Activated CD8-positive, alpha-beta T cell treated with anti-CD3 and anti-CD28 coated beads, Interleukin-2, amount 10 ng/mL, durations not matched to agents 7 days and 5 days (primary cell): ENCODE results near the gene PSEN2. TPM values are rescaled to one million over a fixed set of nuclear protein-coding genes. Genes with fewer than 3 reads are reported as not detected.

Source experiments
- ATAC-seq: fragments of 150-1000 bp; cut with Tn5 transposase; one replicate; pipeline ENCODE4 v1.10.0; 2021; ENCODE audit warnings: moderate library complexity
- CTCF ChIA-PET: fragments of 350-600 bp; sonication (Branson Sonifier 250); formaldehyde crosslinking; loops from one replicate; lab custom pipeline; 2021; ENCODE audit warnings: antibody characterized with exemption; lab: Charles Lee
- POLR2A ChIA-PET: fragments of 350-600 bp; sonication (Branson Sonifier 250); formaldehyde crosslinking; loops from one replicate; lab custom pipeline; 2021; ENCODE audit warnings: antibody characterized with exemption; lab: Charles Lee
- DNase-seq: peaks from one replicate; pipeline ENCODE4 v3.0.0-alpha.2; 2020
- H3K27ac Mint-ChIP-seq: one replicate; pipeline ENCODE4 v1.8.0; 2021; ENCODE audit warnings: mild to moderate bottlenecking, mixed read lengths
- H3K27me3 Mint-ChIP-seq: one replicate; pipeline ENCODE4 v1.8.0; 2021; ENCODE audit warnings: low read depth, mixed read lengths
- H3K36me3 Mint-ChIP-seq: one replicate; pipeline ENCODE4 v1.8.0; 2021; ENCODE audit warnings: low read depth, mixed read lengths
- H3K4me1 Mint-ChIP-seq: one replicate; pipeline ENCODE4 v1.8.0; 2021; ENCODE audit warnings: low read depth, mixed read lengths
- H3K4me3 Mint-ChIP-seq: one replicate; pipeline ENCODE4 v1.8.0; 2021; ENCODE audit warnings: mild to moderate bottlenecking, mixed read lengths
- H3K9me3 Mint-ChIP-seq: one replicate; pipeline ENCODE4 v1.8.0; 2022; ENCODE audit warnings: mixed read lengths; ENCODE audit not compliant: insufficient read depth
- total RNA-seq, 2 experiments: library from RNA; stranded (reverse); gene quantifications; one replicate each; pipeline ENCODE4 v1.2.3, GENCODE V29; 2021

Gene PSEN2
- total RNA-seq, 2 experiments from 2014 or later = 3.0 to 3.6 TPM

DNA sequence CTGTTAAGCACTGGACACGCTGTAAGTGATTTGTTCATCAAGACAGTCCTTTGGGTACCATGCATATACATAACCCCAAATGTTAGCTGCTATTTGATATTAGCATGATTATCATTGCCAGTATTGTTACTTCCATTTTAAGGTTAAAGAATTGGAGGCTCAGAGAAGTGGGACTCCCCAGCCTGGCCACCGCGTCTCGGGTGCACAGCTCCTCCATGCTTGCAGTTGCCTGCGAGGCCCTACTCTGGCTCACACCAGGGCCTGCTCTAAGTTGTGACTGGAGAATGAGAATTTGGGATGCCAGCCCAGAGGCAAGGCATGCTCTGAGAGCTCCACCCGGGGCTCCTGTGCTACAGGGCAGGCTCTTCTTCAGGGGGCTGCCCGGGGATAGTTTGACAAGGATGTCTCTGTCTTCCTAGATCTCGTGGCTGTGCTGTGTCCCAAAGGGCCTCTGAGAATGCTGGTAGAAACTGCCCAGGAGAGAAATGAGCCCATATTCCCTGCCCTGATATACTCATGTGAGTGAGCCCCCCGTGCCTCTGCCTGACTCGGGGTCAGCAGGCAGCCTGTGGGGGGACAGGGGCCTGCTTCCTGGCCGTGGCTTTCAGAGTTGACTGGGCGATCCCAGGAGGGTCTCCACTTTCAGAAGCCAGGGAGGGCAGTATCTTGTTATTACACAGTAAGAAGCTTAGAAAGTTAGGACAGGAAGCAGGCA is 19.4 kb downstream of the PSEN2 start:
- Mint-ChIP-seq H3K4me3 (no peak overlapping the region), H3K9me3 (no peaks in the 10 kb centered on the region), H3K36me3 (no peaks in the 10 kb centered on the region), H3K4me1 (peaks cover 16% of the 10 kb centered on the region), H3K27ac (no peak overlapping the region), H3K27me3 (no peaks in the 10 kb centered on the region)
- DNase-seq = no peak
- no peak for ATAC-seq
- POLR2A ChIA-PET = interaction anchor here (0.6 kb wide), 1 partner anchor 10 kb away, joined by 3 read pairs; no protein-coding TSS in a partner anchor
- CTCF ChIA-PET = no interaction called here

- H3K27me3 Mint-ChIP-seq = no peaks in the 10 kb centered on the region
- peaks cover 9% of the 10 kb centered on the region for H3K4me1 Mint-ChIP-seq
- POLR2A ChIA-PET = interaction anchor here (0.6 kb wide), 1 partner anchor 11 kb away, joined by 3 read pairs; no protein-coding TSS in a partner anchor
- H3K36me3 Mint-ChIP-seq = no peaks in the 10 kb centered on the region
- CTCF ChIA-PET = no interaction called here
- H3K9me3 Mint-ChIP-seq = no peaks in the 10 kb centered on the region
- no peak overlapping the region for H3K4me3 Mint-ChIP-seq
- no peak for DNase-seq
- ATAC-seq = no peak
- H3K27ac Mint-ChIP-seq = no peak overlapping the region
Measured at GRCh38 chr1:226890331-226891108, 20.1 kb downstream of the PSEN2 start.

- H3K27me3 Mint-ChIP-seq = no peaks in the 10 kb centered on the region
Measured at GRCh38 chr1:226891346-226891745, 20.9 kb downstream of the PSEN2 start.

DNA sequence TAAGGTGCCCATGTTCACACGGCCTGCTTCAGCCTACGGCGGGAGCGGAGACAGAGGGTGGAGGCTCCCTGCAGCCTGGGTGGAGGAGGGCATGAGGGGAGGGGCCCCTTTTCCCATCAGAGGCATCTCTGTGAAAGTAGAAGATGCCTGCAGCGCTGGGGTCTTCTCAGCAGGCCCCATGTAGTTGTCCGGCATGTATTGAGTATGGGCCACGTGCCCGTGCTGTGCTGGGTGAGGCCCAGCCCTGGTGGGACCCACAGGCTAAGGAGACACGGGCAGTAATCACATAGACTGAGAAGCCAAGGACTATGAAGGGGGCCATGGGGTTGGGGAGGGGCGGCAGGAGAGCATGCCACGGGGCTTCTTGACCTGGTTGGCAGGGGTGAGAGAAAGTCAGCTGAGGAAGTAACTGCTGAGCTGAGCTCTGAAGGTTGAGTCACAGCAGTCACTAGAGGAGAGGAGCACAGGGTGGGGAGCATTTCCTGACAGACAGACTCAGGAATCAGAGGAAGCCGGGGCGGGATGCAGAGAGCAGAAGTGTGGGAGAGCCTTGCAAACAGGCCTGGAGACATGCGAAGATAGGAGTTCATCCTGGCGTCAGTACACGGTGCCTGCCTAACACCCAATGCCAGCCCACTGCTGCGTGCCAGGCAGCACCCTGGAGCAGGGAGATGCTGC is 21.6 kb downstream of the PSEN2 start:
- DNase-seq (no peak), ATAC-seq (no peak)
- Mint-ChIP-seq H3K9me3 (no peaks in the 10 kb centered on the region), H3K36me3 (no peaks in the 10 kb centered on the region), H3K27me3 (no peaks in the 10 kb centered on the region), H3K4me3 (no peak overlapping the region), H3K4me1 (no peaks in the 10 kb centered on the region), H3K27ac (no peak overlapping the region)
- ChIA-PET CTCF (interaction anchor here (1.0 kb wide), 1 partner anchor 9 kb away, joined by 3 read pairs; no protein-coding TSS in a partner anchor), POLR2A (no interaction called here)

More at GRCh38 chr1:226891346-226891745, 20.9 kb downstream of the PSEN2 start:
- CTCF ChIA-PET = no interaction called here
- ATAC-seq (no peak), DNase-seq (no peak)
- H3K27ac Mint-ChIP-seq = no peak overlapping the region
- H3K9me3 Mint-ChIP-seq = no peaks in the 10 kb centered on the region
- no peak overlapping the region for H3K4me3 Mint-ChIP-seq
- H3K4me1 Mint-ChIP-seq = peaks cover 1% of the 10 kb centered on the region
- POLR2A ChIA-PET = no interaction called here
- H3K36me3 Mint-ChIP-seq = no peaks in the 10 kb centered on the region

GRCh38 chr1:226892524-226892875 is 22.1 kb downstream of the PSEN2 start:
- no peaks in the 10 kb centered on the region for H3K9me3 Mint-ChIP-seq
- no peak overlapping the region for H3K27ac Mint-ChIP-seq
- no peak for ATAC-seq
- H3K4me3 Mint-ChIP-seq = no peak overlapping the region
- POLR2A ChIA-PET = no interaction called here
- CTCF ChIA-PET = interaction anchor here (1.0 kb wide), 1 partner anchor 10 kb away, joined by 3 read pairs; no protein-coding TSS in a partner anchor
- no peaks in the 10 kb centered on the region for H3K36me3 Mint-ChIP-seq
- H3K4me1 Mint-ChIP-seq = no peaks in the 10 kb centered on the region
- no peak for DNase-seq
- H3K27me3 Mint-ChIP-seq = no peaks in the 10 kb centered on the region

GRCh38 chr1:226893936-226894335 is 23.5 kb downstream of the PSEN2 start:
- no peak overlapping the region for H3K4me3 Mint-ChIP-seq
- no peaks in the 10 kb centered on the region for H3K4me1 Mint-ChIP-seq
- CTCF ChIA-PET = no interaction called here
- H3K36me3 Mint-ChIP-seq = no peaks in the 10 kb centered on the region
- no peaks in the 10 kb centered on the region for H3K27me3 Mint-ChIP-seq
- POLR2A ChIA-PET = no interaction called here
- no peak for DNase-seq
- H3K9me3 Mint-ChIP-seq = no peaks in the 10 kb centered on the region
- no peak overlapping the region for H3K27ac Mint-ChIP-seq
- ATAC-seq = no peak

GRCh38 chr1:226894826-226895225 is 24.4 kb downstream of the PSEN2 start:
- Mint-ChIP-seq H3K4me3 (no peak overlapping the region), H3K9me3 (no peaks in the 10 kb centered on the region), H3K27ac (no peak overlapping the region), H3K27me3 (no peaks in the 10 kb centered on the region), H3K4me1 (no peaks in the 10 kb centered on the region), H3K36me3 (no peaks in the 10 kb centered on the region)
- POLR2A ChIA-PET = no interaction called here
- CTCF ChIA-PET = no interaction called here
- no peak for ATAC-seq
- no peak for DNase-seq

GRCh38 chr1:226895644-226896043 is 25.2 kb downstream of the PSEN2 start:
- no peaks in the 10 kb centered on the region for H3K9me3 Mint-ChIP-seq
- H3K27ac Mint-ChIP-seq = no peak overlapping the region
- ChIA-PET POLR2A (no interaction called here), CTCF (no interaction called here)
- no peak for ATAC-seq
- no peak overlapping the region for H3K4me3 Mint-ChIP-seq
- H3K27me3 Mint-ChIP-seq = no peaks in the 10 kb centered on the region
- no peak for DNase-seq
- H3K36me3 Mint-ChIP-seq = no peaks in the 10 kb centered on the region
- no peaks in the 10 kb centered on the region for H3K4me1 Mint-ChIP-seq

- Mint-ChIP-seq H3K27me3 (no peaks in the 10 kb centered on the region), H3K27ac (no peak overlapping the region), H3K4me1 (no peaks in the 10 kb centered on the region), H3K9me3 (no peaks in the 10 kb centered on the region), H3K4me3 (no peak overlapping the region), H3K36me3 (no peaks in the 10 kb centered on the region)
- POLR2A ChIA-PET = no interaction called here
- ATAC-seq (no peak), DNase-seq (no peak)
- CTCF ChIA-PET = no interaction called here
Measured at GRCh38 chr1:226898246-226898645, 27.8 kb downstream of the PSEN2 start.

GRCh38 chr1:226901421-226901820 is 31.0 kb downstream of the PSEN2 start:
- no peak overlapping the region for H3K27ac Mint-ChIP-seq
- POLR2A ChIA-PET = no interaction called here
- H3K27me3 Mint-ChIP-seq = peaks cover 2% of the 10 kb centered on the region
- DNase-seq (no peak), ATAC-seq (no peak)
- no peak overlapping the region for H3K4me3 Mint-ChIP-seq
- H3K9me3 Mint-ChIP-seq = no peaks in the 10 kb centered on the region
- CTCF ChIA-PET = no interaction called here
- no peaks in the 10 kb centered on the region for H3K36me3 Mint-ChIP-seq
- H3K4me1 Mint-ChIP-seq = no peaks in the 10 kb centered on the region

- Mint-ChIP-seq H3K9me3 (no peaks in the 10 kb centered on the region), H3K4me1 (no peaks in the 10 kb centered on the region), H3K27ac (no peak overlapping the region), H3K27me3 (peaks cover 2% of the 10 kb centered on the region), H3K4me3 (no peak overlapping the region), H3K36me3 (no peaks in the 10 kb centered on the region)
- DNase-seq (no peak), ATAC-seq (no peak)
- CTCF ChIA-PET = no interaction called here
- POLR2A ChIA-PET = no interaction called here
Measured at GRCh38 chr1:226902601-226903000, 32.2 kb downstream of the PSEN2 start.
